Esophagus squamous epithelium (tissue), 5 donors: Measurements from ENCODE around the gene RYR1. TPM values are rescaled to one million over a fixed set of nuclear protein-coding genes. Genes with fewer than 3 reads are reported as not detected.
"Not testable (repeated sequence)": the region's sequence is repeated elsewhere in the genome, so short reads cannot be mapped to it uniquely, and the experiment has no call there.

Source experiments
- DNase-seq: peaks from one replicate; lab custom pipeline; 2025; lab: John Stamatoyannopoulos, UW
- H3K27ac ChIP-seq, 4 donors: fragments of 200-600 bp; sonication (generic); one replicate each; pipeline ENCODE4 v1.5.1; 2016 to 2019; ENCODE audit warnings: mild to moderate bottlenecking in 1 of 4
- H3K27me3 ChIP-seq, 4 donors: fragments of 200-600 bp; sonication (generic); 1 replicate in 3 of 4; 2 replicates in 1 of 4; pipeline versions ENCODE4 v1.5.1 to v1.6.0; 2017 to 2021; ENCODE audit warnings: antibody characterized with exemption in 1 of 4
- H3K36me3 ChIP-seq, 3 donors: fragments of 200-600 bp; sonication (generic); one replicate each; pipeline ENCODE4 v1.5.1; 2016 to 2019
- H3K4me1 ChIP-seq, 3 donors: fragments of 200-600 bp; sonication (generic); one replicate each; pipeline ENCODE4 v1.5.1; 2017 to 2019
- H3K4me3 ChIP-seq, 4 donors: fragments of 200-600 bp; sonication (generic); 1 replicate in 3 of 4; 2 replicates in 1 of 4; pipeline ENCODE4 v1.5.1; 2016 to 2019; ENCODE audit warnings: mild to moderate bottlenecking in 2 of 4, moderate library complexity in 1 of 4
- H3K9me3 ChIP-seq, 3 donors: fragments of 200-600 bp; sonication (generic); one replicate each; pipeline ENCODE4 v1.5.1; 2016 to 2019
- POLR2A ChIP-seq, 4 donors: fragments of 450-650 bp; IDR thresholded peaks; one replicate each; pipeline ENCODE4 v1.6.1; 2017; ENCODE audit warnings: antibody characterized with exemption in 4 of 4, mild to moderate bottlenecking in 4 of 4, moderate library complexity in 3 of 4
- WGBS, 2 donors: methylation state at CpG; one replicate each; pipeline ENCODE4 v1.1.5; 2018; 5-methylcytosine and 5-hydroxymethylcytosine counted together
- intact Hi-C: fragments of 100-400 bp; cut with DNase I; formaldehyde crosslinking; loops from one replicate; pipeline ENCODE4 v1.15.0; 2022
- total RNA-seq, 4 donors: library from RNA; depleted of rRNA; stranded (reverse); fragments of >200 nt; gene quantifications; one replicate each; pipeline ENCODE4 v1.1.0, GENCODE V29; 2016
- TF ChIP-seq, protein P1 (sequence below), 6 experiments: fragments of 450-650 bp in 4 of 6; fragments of 200-600 bp in 2 of 6; sonication (generic) in 2 of 6; IDR thresholded peaks; one replicate each; pipeline ENCODE4 v1.5.1; 2016 to 2019; ENCODE audit warnings: antibody characterized with exemption in 6 of 6, mild to moderate bottlenecking in 4 of 6, moderate library complexity in 4 of 6
- donor health status: DM: yes; HTN: yes; CAD: no.

The RYR1 gene
- total RNA-seq, 4 donors from 2014 or later = 11.2 to 18.3 (median 13.8) TPM

DNA sequence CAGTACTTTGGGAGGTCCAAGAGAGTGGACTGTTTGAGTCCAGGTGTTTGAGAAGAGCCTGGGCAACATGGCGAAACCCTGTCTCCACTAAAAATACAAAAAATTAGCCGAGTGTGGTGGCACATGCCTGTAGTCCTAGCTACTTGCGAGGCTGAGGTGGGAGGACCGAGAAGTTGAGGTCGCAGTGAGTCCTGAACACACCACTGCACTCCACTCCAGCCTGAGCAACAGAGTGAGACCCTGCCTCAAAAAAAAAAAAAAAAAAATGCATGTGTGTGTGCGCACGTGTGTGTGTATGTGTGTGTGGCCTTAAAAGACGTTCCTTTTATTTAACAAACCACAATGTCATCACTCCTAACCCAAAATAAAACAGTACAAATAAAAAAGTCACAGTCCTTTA lies 121.7 kb downstream of the RYR1 start:
- WGBS, 2 donors = 75 to 82% methylated on average over 5 to 8 of the region's 8 CpGs
- TF ChIP-seq, protein P1, sequence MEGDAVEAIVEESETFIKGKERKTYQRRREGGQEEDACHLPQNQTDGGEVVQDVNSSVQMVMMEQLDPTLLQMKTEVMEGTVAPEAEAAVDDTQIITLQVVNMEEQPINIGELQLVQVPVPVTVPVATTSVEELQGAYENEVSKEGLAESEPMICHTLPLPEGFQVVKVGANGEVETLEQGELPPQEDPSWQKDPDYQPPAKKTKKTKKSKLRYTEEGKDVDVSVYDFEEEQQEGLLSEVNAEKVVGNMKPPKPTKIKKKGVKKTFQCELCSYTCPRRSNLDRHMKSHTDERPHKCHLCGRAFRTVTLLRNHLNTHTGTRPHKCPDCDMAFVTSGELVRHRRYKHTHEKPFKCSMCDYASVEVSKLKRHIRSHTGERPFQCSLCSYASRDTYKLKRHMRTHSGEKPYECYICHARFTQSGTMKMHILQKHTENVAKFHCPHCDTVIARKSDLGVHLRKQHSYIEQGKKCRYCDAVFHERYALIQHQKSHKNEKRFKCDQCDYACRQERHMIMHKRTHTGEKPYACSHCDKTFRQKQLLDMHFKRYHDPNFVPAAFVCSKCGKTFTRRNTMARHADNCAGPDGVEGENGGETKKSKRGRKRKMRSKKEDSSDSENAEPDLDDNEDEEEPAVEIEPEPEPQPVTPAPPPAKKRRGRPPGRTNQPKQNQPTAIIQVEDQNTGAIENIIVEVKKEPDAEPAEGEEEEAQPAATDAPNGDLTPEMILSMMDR (IDR thresholded peaks at IDR 0.05) = no peak
- no peak for TF ChIP-seq POLR2A (IDR thresholded peaks at IDR 0.05)
- no peak overlapping the region for H3K27ac ChIP-seq
- H3K36me3 ChIP-seq = no peaks in the 10 kb centered on the region
- DNase-seq = no peak
- H3K4me3 ChIP-seq = no peak overlapping the region
- intact Hi-C loops = no loop called here
- H3K9me3 ChIP-seq = no peaks in the 10 kb centered on the region
- H3K4me1 ChIP-seq = peaks cover 0 to 27% (median 10%) of the 10 kb centered on the region in 3 donors
- no peaks in the 10 kb centered on the region for H3K27me3 ChIP-seq

DNA sequence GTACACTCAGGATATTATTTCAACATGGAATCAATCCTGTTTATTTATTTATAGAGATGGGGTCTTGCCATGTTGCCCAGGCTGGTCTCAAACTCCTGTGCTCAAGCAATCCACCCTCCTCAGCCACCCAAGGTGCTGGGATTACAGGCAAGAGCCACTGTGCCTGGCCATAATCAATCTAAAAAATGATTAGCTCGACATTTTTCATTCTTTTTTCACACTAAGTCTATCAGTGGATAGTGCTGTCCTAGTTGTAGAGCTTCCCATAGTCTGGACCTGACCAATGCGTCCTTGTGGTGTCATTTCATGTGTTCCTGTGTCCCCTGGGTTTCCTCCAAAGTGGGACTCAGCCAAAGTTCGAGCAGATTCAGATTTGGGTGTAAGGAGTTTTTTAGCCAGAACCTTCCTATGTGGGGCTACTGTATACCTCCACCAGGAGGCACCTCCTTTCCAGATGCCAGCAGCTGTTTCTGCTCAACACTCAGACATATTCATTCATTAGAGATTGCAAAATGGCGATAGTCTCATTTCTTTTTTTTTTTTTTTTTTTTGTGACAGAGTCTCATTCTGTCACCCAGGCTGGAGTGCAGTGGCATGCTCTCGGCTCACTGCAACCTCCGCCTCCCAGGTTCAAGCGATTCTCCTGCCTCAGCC lies 123.2 kb downstream of the RYR1 start:
- H3K9me3 ChIP-seq = no peaks in the 10 kb centered on the region
- 46 to 51% methylated on average over 7 of the region's 7 CpGs for WGBS, 2 donors
- no peak overlapping the region for H3K27ac ChIP-seq
- no peak for DNase-seq
- TF ChIP-seq, protein P1 (IDR thresholded peaks at IDR 0.05) = peak in 4 of 6 experiments; percentile 6 to 49 (median 38)
- no peak for TF ChIP-seq POLR2A (IDR thresholded peaks at IDR 0.05)
- no peak overlapping the region for H3K4me3 ChIP-seq
- no peaks in the 10 kb centered on the region for H3K36me3 ChIP-seq
- intact Hi-C loops = no loop called here
- peaks cover 7 to 42% (median 22%) of the 10 kb centered on the region in 3 donors for H3K4me1 ChIP-seq
- H3K27me3 ChIP-seq = no peaks in the 10 kb centered on the region

DNA sequence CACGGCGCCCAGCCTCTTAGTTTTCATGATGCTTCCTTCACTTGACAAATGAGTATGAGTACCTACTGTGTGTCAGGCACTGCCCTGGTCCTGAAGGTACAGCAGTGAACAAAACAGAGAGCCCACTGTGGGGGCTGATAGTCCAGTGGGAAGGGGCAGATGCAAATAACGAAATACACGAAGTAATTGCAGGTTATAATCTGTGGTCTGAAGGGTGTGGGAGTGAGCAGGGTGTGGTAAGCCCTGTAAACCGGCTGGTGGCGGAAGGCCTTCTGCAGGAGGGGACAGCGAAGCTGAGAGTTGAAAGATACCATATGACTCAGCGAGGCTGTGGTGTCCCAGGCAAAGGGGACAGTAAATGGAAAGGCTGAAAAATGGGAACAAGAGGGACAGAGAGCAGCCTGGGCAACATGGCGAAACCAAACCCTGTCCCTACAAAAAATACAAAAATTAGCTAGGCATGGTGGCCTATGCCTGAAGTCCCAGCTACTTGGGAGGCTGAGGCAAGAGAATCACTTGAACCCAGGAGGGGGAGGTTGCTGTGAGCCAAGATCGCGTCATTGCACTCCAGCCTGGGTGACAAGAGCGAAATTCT lies 123.8 kb downstream of the RYR1 start:
- Histone ChIP-seq H3K27ac (no peak overlapping the region), H3K4me1 (peaks cover 10 to 48% (median 22%) of the 10 kb centered on the region in 3 donors), H3K36me3 (no peaks in the 10 kb centered on the region), H3K27me3 (no peaks in the 10 kb centered on the region), H3K9me3 (no peaks in the 10 kb centered on the region), H3K4me3 (no peak overlapping the region)
- intact Hi-C loops = no loop called here
- WGBS, 2 donors = 66 to 68% methylated on average over 11 to 12 of the region's 12 CpGs
- TF ChIP-seq, protein P1 (IDR thresholded peaks at IDR 0.05) = peak in 1 of 6 experiments; percentile 26
- no peak for TF ChIP-seq POLR2A (IDR thresholded peaks at IDR 0.05)
- DNase-seq = no peak

DNA sequence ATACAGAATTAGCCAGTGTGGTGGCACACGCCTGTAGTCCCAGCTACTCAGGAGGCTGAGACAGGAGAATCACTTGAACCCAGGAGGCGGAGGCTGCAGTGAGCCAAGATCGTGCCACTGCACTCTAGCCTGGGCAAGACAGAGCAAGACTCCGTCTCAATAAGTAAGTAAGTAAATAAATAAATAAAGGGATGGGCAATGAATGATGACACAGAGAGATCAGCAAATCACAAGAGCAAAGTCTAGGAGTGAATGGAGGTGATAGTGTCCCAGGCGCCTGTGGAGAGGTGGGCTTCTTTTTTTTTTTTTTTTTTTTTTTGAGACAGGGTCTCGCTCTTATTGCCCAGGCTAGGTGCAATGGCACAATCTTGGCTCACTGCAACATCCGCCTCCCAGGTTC lies 125.4 kb downstream of the RYR1 start:
- WGBS, 2 donors = 45 to 55% methylated on average over 6 to 7 of the region's 7 CpGs
- Histone ChIP-seq H3K27me3 (peaks cover 0 to 14% (median 0%) of the 10 kb centered on the region in 4 donors), H3K4me1 (peaks cover 10 to 64% (median 22%) of the 10 kb centered on the region in 3 donors), H3K27ac (peak overlapping the region; percentile 73 to 81 (median 78))
- H3K9me3 ChIP-seq, DNase-seq, intact Hi-C loops, H3K36me3 ChIP-seq, H3K4me3 ChIP-seq: not testable (repeated sequence)

DNA sequence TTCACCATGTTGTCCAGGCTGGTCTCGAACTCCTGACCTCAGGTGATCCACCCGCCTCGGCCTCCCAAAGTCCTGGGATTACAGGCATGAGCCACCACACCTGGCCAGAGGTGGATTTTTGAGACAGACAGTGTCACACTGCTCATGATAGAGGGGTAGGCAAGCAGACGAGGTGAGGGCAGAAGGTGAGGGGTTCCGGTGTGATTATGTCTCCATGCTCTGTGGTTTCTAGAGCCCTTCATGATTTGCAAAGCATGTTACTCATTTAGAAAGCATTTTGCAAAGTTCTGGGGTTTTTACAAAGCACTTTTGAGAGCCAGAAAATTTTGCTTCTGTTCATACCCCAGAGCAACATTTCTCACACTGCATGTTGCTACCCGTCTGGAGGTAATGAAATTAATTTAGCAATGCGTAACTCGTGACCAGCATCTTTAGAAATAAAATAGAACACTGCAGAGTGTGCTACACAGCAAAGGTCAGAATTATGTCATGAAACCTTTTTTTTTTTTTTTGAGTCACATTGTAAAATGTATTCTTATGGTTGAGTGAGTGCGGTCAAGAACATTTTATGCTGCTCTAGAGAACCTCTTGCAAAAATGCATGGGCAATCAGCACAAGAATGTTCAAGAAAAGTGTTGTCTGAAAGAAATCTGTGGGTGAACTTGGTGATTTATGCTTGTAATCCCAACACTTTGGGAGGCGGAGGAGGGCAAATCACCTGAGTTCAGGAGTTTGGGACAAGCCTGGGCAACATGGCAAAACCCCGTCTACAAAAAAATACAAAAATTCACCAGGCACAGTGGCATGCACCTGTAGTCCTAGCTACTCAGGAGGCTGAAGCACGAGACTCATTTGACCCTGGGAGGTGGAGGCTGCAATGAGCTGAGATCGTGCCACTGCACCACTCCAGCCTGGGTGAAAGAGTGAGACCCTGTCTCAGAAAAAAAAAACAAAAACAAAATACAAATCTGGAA lies 126.2 kb downstream of the RYR1 start:
- intact Hi-C loops = no loop called here
- H3K4me3 ChIP-seq = no peak overlapping the region
- H3K4me1 ChIP-seq = peaks cover 10 to 72% (median 22%) of the 10 kb centered on the region in 3 donors
- peak overlapping the region; percentile 73 to 81 (median 78) for H3K27ac ChIP-seq
- H3K9me3 ChIP-seq = no peaks in the 10 kb centered on the region
- no peak for DNase-seq
- WGBS, 2 donors = 23 to 40% methylated on average over 12 to 13 of the region's 13 CpGs
- TF ChIP-seq, protein P1 (IDR thresholded peaks at IDR 0.05) = no peak
- TF ChIP-seq POLR2A (IDR thresholded peaks at IDR 0.05) = no peak
- H3K36me3 ChIP-seq = no peaks in the 10 kb centered on the region
- H3K27me3 ChIP-seq = peaks cover 0 to 21% (median 0%) of the 10 kb centered on the region in 4 donors
